GM23338 (cell line): ENCODE measurements around the gene CNN2. TPM values are rescaled to one million over a fixed set of nuclear protein-coding genes. Genes with fewer than 3 reads are reported as not detected.

Experiments used
- ATAC-seq: fragments of 200-7000 bp; cut with Tn5 transposase; 3 replicates; pipeline ENCODE4 v1.9.1; 2020
- DNase-seq: peaks from one replicate; pipeline ENCODE4 v3.0.0-alpha.2; 2015; ENCODE audit warnings: low spot score
- H2AFZ ChIP-seq: fragments of 200-600 bp; sonication (generic); 2 replicates; pipeline ENCODE4 v1.8.0; 2016; ENCODE audit warnings: antibody characterized with exemption, mild to moderate bottlenecking, moderate library complexity
- H3F3A ChIP-seq: fragments of 200-600 bp; sonication (generic); replicated peaks from 2 replicates; pipeline ENCODE4 v1.8.0; 2017; ENCODE audit warnings: antibody characterized with exemption, mixed run types, low read depth
- H3K27ac ChIP-seq: fragments of 200-600 bp; sonication (generic); 2 replicates; pipeline ENCODE4 v1.6.1; 2016; ENCODE audit warnings: low read depth
- H3K27me3 ChIP-seq: fragments of 200-600 bp; sonication (generic); 2 replicates; pipeline ENCODE4 v1.8.0; 2016; ENCODE audit warnings: mild to moderate bottlenecking, mixed run types, moderate library complexity; ENCODE audit not compliant: insufficient read depth
- H3K36me3 ChIP-seq: fragments of 200-600 bp; sonication (generic); 2 replicates; pipeline ENCODE4 v1.8.0; 2016; ENCODE audit warnings: mild to moderate bottlenecking; ENCODE audit not compliant: insufficient read depth
- H3K4me1 ChIP-seq: fragments of 200-600 bp; sonication (generic); 2 replicates; pipeline ENCODE4 v1.8.0; 2016; ENCODE audit warnings: mild to moderate bottlenecking, moderate library complexity; ENCODE audit not compliant: insufficient read depth
- H3K4me2 ChIP-seq: fragments of 200-600 bp; sonication (generic); 2 replicates; pipeline ENCODE4 v1.7.1; 2017; ENCODE audit warnings: mixed run types
- H3K4me3 ChIP-seq: fragments of 200-600 bp; sonication (generic); 2 replicates; pipeline ENCODE4 v1.6.1; 2016; ENCODE audit warnings: mixed run types
- H3K79me2 ChIP-seq: fragments of 200-600 bp; sonication (generic); replicated peaks from 2 replicates; pipeline ENCODE4 v1.8.0; 2017; ENCODE audit warnings: mild to moderate bottlenecking; ENCODE audit not compliant: insufficient read depth
- H3K9me2 ChIP-seq: fragments of 200-600 bp; sonication (generic); 2 replicates; pipeline ENCODE4 v1.8.0; 2017; ENCODE audit not compliant: insufficient read depth
- H4K20me1 ChIP-seq: fragments of 200-600 bp; sonication (generic); replicated peaks from 2 replicates; pipeline ENCODE4 v1.8.0; 2017; ENCODE audit warnings: mild to moderate bottlenecking; ENCODE audit not compliant: insufficient read depth
- H3K27ac Mint-ChIP-seq: 2 replicates; pipeline ENCODE4 v1.8.0; 2020; ENCODE audit warnings: inconsistent platforms, mild to moderate bottlenecking, moderate library complexity, mixed read lengths
- H3K27me3 Mint-ChIP-seq: 3 replicates; pipeline ENCODE4 v1.8.0; 2022; ENCODE audit warnings: low read depth, mild to moderate bottlenecking, moderate library complexity, mixed read lengths, inconsistent platforms; ENCODE audit not compliant: insufficient read depth, poor library complexity
- H3K36me3 Mint-ChIP-seq: 3 replicates; pipeline ENCODE4 v1.8.0; 2021; ENCODE audit warnings: low read depth, mild to moderate bottlenecking, inconsistent platforms, moderate library complexity, mixed read lengths
- H3K4me1 Mint-ChIP-seq: 3 replicates; pipeline ENCODE4 v1.8.0; 2020; ENCODE audit warnings: mild to moderate bottlenecking, inconsistent platforms, mixed read lengths
- H3K4me3 Mint-ChIP-seq: 3 replicates; pipeline ENCODE4 v1.8.0; 2021; ENCODE audit warnings: moderate library complexity, mild to moderate bottlenecking, inconsistent platforms, mixed read lengths
- H3K9me3 Mint-ChIP-seq: 3 replicates; pipeline ENCODE4 v1.8.0; 2020; ENCODE audit warnings: moderate library complexity, mild to moderate bottlenecking, inconsistent platforms, mixed read lengths
- CREB1 ChIP-seq: fragments of 250-450 bp; sonication (Bioruptor Pico); IDR thresholded peaks from 2 replicates; pipeline ENCODE4 v1.5.0; 2020; ENCODE audit warnings: low read depth, mild to moderate bottlenecking, moderate library complexity
- CTCF ChIP-seq, 2 experiments: fragments of 200-600 bp in 1 of 2; sonication (generic) in 1 of 2; conservative IDR thresholded peaks; 2 replicates each; pipeline versions ENCODE4 v1.5.1 to v1.6.1; 2016 to 2017; ENCODE audit warnings: antibody characterized with exemption in 2 of 2, low read depth in 2 of 2, mild to moderate bottlenecking in 2 of 2, moderate library complexity in 1 of 2
- EZH2 ChIP-seq: fragments of 200-600 bp; sonication (generic); IDR thresholded peaks from one replicate; pipeline ENCODE4 v1.8.0; 2017; ENCODE audit warnings: antibody characterized with exemption, mild to moderate bottlenecking, low read depth; ENCODE audit not compliant: unreplicated experiment
- JUNB ChIP-seq: IDR thresholded peaks from one replicate; pipeline ENCODE4 v1.6.1; 2016; ENCODE audit warnings: antibody characterized with exemption; ENCODE audit not compliant: unreplicated experiment
- NANOG ChIP-seq: IDR thresholded peaks from 2 replicates; pipeline ENCODE4 v1.6.1; 2016; ENCODE audit warnings: antibody characterized with exemption, borderline replicate concordance
- POLR2AphosphoS5 ChIP-seq: IDR thresholded peaks from 2 replicates; pipeline ENCODE4 v1.6.1; 2016; ENCODE audit warnings: antibody characterized with exemption, low read depth
- STAT1 ChIP-seq: IDR thresholded peaks from one replicate; pipeline ENCODE4 v1.6.1; 2016; ENCODE audit warnings: antibody characterized with exemption; ENCODE audit not compliant: unreplicated experiment
- ZNF114 ChIP-seq: fragments of 250-450 bp; sonication (Bioruptor Pico); IDR thresholded peaks from 2 replicates; pipeline ENCODE4 v1.5.0; 2020; ENCODE audit warnings: mild to moderate bottlenecking, moderate library complexity
- ZNF331 ChIP-seq: fragments of 250-450 bp; sonication (Bioruptor Pico); IDR thresholded peaks from 2 replicates; pipeline ENCODE4 v1.5.0; 2020; ENCODE audit warnings: low read depth, mild to moderate bottlenecking, moderate library complexity
- polyA plus RNA-seq: library from polyadenylated mRNA; unstranded; fragments of >200 nt; fragmentation: Nextera tagmentation; extraction: Ambion mirVana; gene quantifications from 2 replicates; pipeline ENCODE4 v1.2.1, GENCODE V29; 2016
- total RNA-seq: library from RNA; depleted of rRNA; stranded (reverse); fragments of >200 nt; shearing (Covaris generic); gene quantifications from 2 replicates; pipeline ENCODE4 v1.2.3, GENCODE V29; 2014
- TF ChIP-seq, protein P1 (sequence below): IDR thresholded peaks from one replicate; pipeline ENCODE4 v1.6.1; 2018; ENCODE audit warnings: antibody characterized with exemption; ENCODE audit not compliant: unreplicated experiment
- TF ChIP-seq, protein P2 (sequence below): IDR thresholded peaks from 2 replicates; pipeline ENCODE4 v1.6.1; 2016; ENCODE audit warnings: antibody characterized with exemption

CNN2 gene
- total and polyA plus RNA-seq, 2 experiments from 2014 or later: 330 to 392 TPM

- 0 out of 2 replicates have a peak, but pooled peaks cover 14% of the 10 kb centered on the region for H4K20me1 ChIP-seq
- no peaks in the 10 kb centered on the region for H3K36me3 ChIP-seq
- H3F3A ChIP-seq: peaks cover 10% of the 10 kb centered on the region; the same call in 1 of the 2 replicates
- no peak overlapping the region for H3K4me2 ChIP-seq
- peaks cover 5% of the 10 kb centered on the region; the same call in 1 of the 3 replicates for H3K9me3 Mint-ChIP-seq
- H3K9me2 ChIP-seq: no peaks in the 10 kb centered on the region
- peak; percentile 7 for ATAC-seq
- TF ChIP-seq ZNF114 (CRISPR knock-in tag) (no peak), POLR2AphosphoS5 (0 out of 2 replicates have a peak, but pooled peaks have one; percentile 1)
- peaks cover 7% of the 10 kb centered on the region for H3K79me2 ChIP-seq
- peaks cover 12% of the 10 kb centered on the region for H3K36me3 Mint-ChIP-seq
- DNase-seq: peak; percentile 44
- H3K27me3 Mint-ChIP-seq: peaks cover 18% of the 10 kb centered on the region
- no peak overlapping the region for H3K27ac Mint-ChIP-seq
- no peak overlapping the region for H3K4me3 ChIP-seq
- H3K27me3 ChIP-seq: no peaks in the 10 kb centered on the region
- H2AFZ ChIP-seq: no peak overlapping the region
- H3K4me1 ChIP-seq: no peaks in the 10 kb centered on the region
- no peaks in the 10 kb centered on the region for H3K4me1 Mint-ChIP-seq
- no peak overlapping the region for H3K4me3 Mint-ChIP-seq
- no peak overlapping the region for H3K27ac ChIP-seq
Observed at GRCh38 chr19:1009041-1009980, 17.1 kb upstream of the CNN2 start.

- H3K4me3 Mint-ChIP-seq: no peak overlapping the region
- TF ChIP-seq NANOG (no peak), ZNF114 (CRISPR knock-in tag) (no peak), POLR2AphosphoS5 (no peak), STAT1 (no peak), CTCF (conservative IDR thresholded peaks at IDR 0.05; ENCODE audit: low read depth in 2 of 2) (no peak; a peak in 1 of 4 replicates), EZH2 (no peak), CREB1 (no peak), JUNB (no peak), ZNF331 (CRISPR knock-in tag) (no peak)
- TF ChIP-seq, protein P1, sequence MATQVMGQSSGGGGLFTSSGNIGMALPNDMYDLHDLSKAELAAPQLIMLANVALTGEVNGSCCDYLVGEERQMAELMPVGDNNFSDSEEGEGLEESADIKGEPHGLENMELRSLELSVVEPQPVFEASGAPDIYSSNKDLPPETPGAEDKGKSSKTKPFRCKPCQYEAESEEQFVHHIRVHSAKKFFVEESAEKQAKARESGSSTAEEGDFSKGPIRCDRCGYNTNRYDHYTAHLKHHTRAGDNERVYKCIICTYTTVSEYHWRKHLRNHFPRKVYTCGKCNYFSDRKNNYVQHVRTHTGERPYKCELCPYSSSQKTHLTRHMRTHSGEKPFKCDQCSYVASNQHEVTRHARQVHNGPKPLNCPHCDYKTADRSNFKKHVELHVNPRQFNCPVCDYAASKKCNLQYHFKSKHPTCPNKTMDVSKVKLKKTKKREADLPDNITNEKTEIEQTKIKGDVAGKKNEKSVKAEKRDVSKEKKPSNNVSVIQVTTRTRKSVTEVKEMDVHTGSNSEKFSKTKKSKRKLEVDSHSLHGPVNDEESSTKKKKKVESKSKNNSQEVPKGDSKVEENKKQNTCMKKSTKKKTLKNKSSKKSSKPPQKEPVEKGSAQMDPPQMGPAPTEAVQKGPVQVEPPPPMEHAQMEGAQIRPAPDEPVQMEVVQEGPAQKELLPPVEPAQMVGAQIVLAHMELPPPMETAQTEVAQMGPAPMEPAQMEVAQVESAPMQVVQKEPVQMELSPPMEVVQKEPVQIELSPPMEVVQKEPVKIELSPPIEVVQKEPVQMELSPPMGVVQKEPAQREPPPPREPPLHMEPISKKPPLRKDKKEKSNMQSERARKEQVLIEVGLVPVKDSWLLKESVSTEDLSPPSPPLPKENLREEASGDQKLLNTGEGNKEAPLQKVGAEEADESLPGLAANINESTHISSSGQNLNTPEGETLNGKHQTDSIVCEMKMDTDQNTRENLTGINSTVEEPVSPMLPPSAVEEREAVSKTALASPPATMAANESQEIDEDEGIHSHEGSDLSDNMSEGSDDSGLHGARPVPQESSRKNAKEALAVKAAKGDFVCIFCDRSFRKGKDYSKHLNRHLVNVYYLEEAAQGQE: no peak
- TF ChIP-seq, protein P2, sequence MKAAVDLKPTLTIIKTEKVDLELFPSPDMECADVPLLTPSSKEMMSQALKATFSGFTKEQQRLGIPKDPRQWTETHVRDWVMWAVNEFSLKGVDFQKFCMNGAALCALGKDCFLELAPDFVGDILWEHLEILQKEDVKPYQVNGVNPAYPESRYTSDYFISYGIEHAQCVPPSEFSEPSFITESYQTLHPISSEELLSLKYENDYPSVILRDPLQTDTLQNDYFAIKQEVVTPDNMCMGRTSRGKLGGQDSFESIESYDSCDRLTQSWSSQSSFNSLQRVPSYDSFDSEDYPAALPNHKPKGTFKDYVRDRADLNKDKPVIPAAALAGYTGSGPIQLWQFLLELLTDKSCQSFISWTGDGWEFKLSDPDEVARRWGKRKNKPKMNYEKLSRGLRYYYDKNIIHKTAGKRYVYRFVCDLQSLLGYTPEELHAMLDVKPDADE: no peak
Observed at GRCh38 chr19:1009981-1010538, 16.3 kb upstream of the CNN2 start.

More at GRCh38 chr19:1009981-1010538, 16.3 kb upstream of the CNN2 start:
- H3K9me2 ChIP-seq: no peaks in the 10 kb centered on the region
- Mint-ChIP-seq H3K4me1 (no peaks in the 10 kb centered on the region), H3K27me3 (peaks cover 17% of the 10 kb centered on the region), H3K27ac (no peak overlapping the region), H3K9me3 (peaks cover 5% of the 10 kb centered on the region; the same call in 1 of the 3 replicates), H3K36me3 (peaks cover 12% of the 10 kb centered on the region)
- H3K36me3 ChIP-seq: no peaks in the 10 kb centered on the region
- H3K79me2 ChIP-seq: peaks cover 15% of the 10 kb centered on the region
- no peak overlapping the region for H3K4me3 ChIP-seq
- no peaks in the 10 kb centered on the region for H3K27me3 ChIP-seq
- no peak for DNase-seq
- H2AFZ ChIP-seq: no peak overlapping the region
- no peaks in the 10 kb centered on the region for H3K4me1 ChIP-seq
- H3K4me2 ChIP-seq: no peak overlapping the region
- ATAC-seq: peak; percentile 3; the same call in 2 of the 3 replicates
- H3K27ac ChIP-seq: 0 out of 2 replicates have a peak overlapping the region, but pooled peaks have one; percentile 39
- peaks cover 10% of the 10 kb centered on the region; the same call in 1 of the 2 replicates for H3F3A ChIP-seq
- peaks cover 14% of the 10 kb centered on the region; the same call in 1 of the 2 replicates for H4K20me1 ChIP-seq
